Chondrocyte (in vitro differentiated cells): ENCODE measurements around the gene CLK4. TPM values are rescaled to one million over a fixed set of nuclear protein-coding genes. Genes with fewer than 3 reads are reported as not detected.

Experiments used
- DNase-seq: peaks from one replicate; pipeline ENCODE4 v3.0.0; 2021; ENCODE audit warnings: mixed read lengths, low spot score
- H3K27ac Mint-ChIP-seq: one replicate; pipeline ENCODE4 v1.8.0; 2021; ENCODE audit warnings: mild to moderate bottlenecking, moderate library complexity, mixed read lengths; ENCODE audit not compliant: unreplicated experiment
- H3K27me3 Mint-ChIP-seq: 2 replicates; pipeline ENCODE4 v1.8.0; 2021; ENCODE audit warnings: low read depth, mixed read lengths
- H3K36me3 Mint-ChIP-seq: 2 replicates; pipeline ENCODE4 v1.8.0; 2021; ENCODE audit warnings: low read depth, mixed read lengths
- H3K4me1 Mint-ChIP-seq: 2 replicates; pipeline ENCODE4 v1.8.0; 2021; ENCODE audit warnings: low read depth, mild to moderate bottlenecking, mixed read lengths
- H3K4me3 Mint-ChIP-seq: one replicate; pipeline ENCODE4 v1.8.0; 2021; ENCODE audit warnings: mild to moderate bottlenecking, moderate library complexity, mixed read lengths; ENCODE audit not compliant: unreplicated experiment
- H3K9me3 Mint-ChIP-seq: 2 replicates; pipeline ENCODE4 v1.8.0; 2021; ENCODE audit warnings: low read depth, mixed read lengths
- total RNA-seq: library from RNA; stranded (reverse); gene quantifications from 3 replicates; pipeline ENCODE4 v1.2.1, GENCODE V29; 2021
- TF ChIP-seq, protein P1 (sequence below): fragments of 200-600 bp; sonication (generic); IDR thresholded peaks from 2 replicates; pipeline ENCODE4 v1.5.0; 2021; ENCODE audit warnings: antibody characterized with exemption, mild to moderate bottlenecking, moderate library complexity

CLK4 gene
- total RNA-seq, 1 donor from 2014 or later = 21.8 TPM

DNA sequence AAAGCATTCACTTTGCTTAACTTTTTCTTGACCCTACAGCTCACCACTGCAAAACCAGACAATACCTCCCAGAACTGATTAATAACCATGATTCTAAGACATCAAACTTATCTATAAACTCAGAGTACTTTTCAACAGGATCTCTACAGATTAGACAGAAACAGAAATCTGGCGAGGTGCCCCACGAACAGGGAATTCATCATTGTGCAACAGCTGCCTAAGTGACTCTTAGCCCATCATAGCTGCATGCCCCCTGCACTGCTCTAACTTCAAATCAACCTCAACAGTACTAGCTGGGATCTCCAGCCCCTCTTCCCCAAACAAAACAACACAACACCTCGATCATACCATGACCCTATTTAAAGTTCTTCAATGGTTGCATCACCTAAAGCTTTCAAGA, 20.6 kb downstream of the CLK4 start:
- no peaks in the 10 kb centered on the region for H3K27me3 Mint-ChIP-seq

GRCh38 chr5:178605788-178606187, 21.1 kb downstream of the CLK4 start:
- Mint-ChIP-seq H3K36me3 (peaks cover 40% of the 10 kb centered on the region), H3K27me3 (no peaks in the 10 kb centered on the region), H3K4me3 (no peak overlapping the region), H3K9me3 (no peaks in the 10 kb centered on the region), H3K27ac (no peak overlapping the region), H3K4me1 (peaks cover 15% of the 10 kb centered on the region)
- no peak for DNase-seq
- TF ChIP-seq, protein P1, sequence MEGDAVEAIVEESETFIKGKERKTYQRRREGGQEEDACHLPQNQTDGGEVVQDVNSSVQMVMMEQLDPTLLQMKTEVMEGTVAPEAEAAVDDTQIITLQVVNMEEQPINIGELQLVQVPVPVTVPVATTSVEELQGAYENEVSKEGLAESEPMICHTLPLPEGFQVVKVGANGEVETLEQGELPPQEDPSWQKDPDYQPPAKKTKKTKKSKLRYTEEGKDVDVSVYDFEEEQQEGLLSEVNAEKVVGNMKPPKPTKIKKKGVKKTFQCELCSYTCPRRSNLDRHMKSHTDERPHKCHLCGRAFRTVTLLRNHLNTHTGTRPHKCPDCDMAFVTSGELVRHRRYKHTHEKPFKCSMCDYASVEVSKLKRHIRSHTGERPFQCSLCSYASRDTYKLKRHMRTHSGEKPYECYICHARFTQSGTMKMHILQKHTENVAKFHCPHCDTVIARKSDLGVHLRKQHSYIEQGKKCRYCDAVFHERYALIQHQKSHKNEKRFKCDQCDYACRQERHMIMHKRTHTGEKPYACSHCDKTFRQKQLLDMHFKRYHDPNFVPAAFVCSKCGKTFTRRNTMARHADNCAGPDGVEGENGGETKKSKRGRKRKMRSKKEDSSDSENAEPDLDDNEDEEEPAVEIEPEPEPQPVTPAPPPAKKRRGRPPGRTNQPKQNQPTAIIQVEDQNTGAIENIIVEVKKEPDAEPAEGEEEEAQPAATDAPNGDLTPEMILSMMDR = no peak

More for the DNA sequence above, 20.6 kb downstream of the CLK4 start:
- no peak for DNase-seq
- Mint-ChIP-seq H3K4me3 (no peak overlapping the region), H3K4me1 (peaks cover 15% of the 10 kb centered on the region), H3K36me3 (peaks cover 39% of the 10 kb centered on the region), H3K9me3 (no peaks in the 10 kb centered on the region), H3K27ac (no peak overlapping the region)
- TF ChIP-seq, protein P1 = no peak

DNA sequence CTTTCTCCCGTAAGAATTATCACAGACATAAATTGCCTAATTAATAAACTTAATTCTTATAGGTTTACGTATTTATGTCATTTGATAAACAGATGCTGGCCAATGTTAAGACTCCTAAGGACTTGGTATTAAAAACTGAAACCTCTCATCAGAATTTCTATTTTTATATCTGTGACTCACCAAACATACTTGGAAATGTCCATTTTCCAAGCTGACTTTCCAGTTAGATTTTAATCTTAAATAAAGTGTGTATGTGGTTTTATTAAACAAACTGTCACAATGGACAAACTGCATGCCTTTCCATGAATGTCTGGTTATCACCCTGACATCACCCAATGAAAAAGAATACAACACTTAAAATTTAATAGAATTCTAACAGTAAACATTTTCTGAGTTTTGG, 24.1 kb downstream of the CLK4 start:
- Mint-ChIP-seq H3K9me3 (peaks cover 5% of the 10 kb centered on the region), H3K27me3 (no peaks in the 10 kb centered on the region), H3K4me1 (peaks cover 15% of the 10 kb centered on the region), H3K4me3 (no peak overlapping the region), H3K27ac (peak overlapping the region; percentile 57), H3K36me3 (peaks cover 41% of the 10 kb centered on the region)
- DNase-seq = no peak
- TF ChIP-seq, protein P1 = no peak

DNA sequence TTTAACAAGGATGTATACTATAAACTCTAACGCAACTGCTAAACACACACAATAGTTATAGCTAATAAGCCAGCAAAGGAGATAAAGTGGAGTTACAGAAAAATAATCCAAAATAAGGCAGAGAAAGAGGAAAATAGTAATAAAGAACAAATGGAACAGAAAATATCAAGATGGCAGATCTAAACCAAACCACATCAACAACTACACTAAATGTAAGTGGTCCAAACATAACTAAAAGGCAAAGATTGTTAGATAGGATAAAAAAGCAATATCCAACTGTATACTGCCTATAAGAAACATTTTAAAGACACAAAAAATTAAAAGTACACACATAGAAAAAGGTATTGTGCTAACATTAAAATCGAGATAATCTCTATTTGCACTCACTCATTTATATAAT, 31.1 kb downstream of the CLK4 start:
- TF ChIP-seq, protein P1 = no peak
- no peaks in the 10 kb centered on the region for H3K27me3 Mint-ChIP-seq
- H3K4me1 Mint-ChIP-seq = peaks cover 7% of the 10 kb centered on the region
- DNase-seq = no peak
- no peak overlapping the region for H3K4me3 Mint-ChIP-seq
- H3K36me3 Mint-ChIP-seq = peaks cover 30% of the 10 kb centered on the region
- H3K27ac Mint-ChIP-seq = no peak overlapping the region
- peaks cover 26% of the 10 kb centered on the region for H3K9me3 Mint-ChIP-seq

DNA sequence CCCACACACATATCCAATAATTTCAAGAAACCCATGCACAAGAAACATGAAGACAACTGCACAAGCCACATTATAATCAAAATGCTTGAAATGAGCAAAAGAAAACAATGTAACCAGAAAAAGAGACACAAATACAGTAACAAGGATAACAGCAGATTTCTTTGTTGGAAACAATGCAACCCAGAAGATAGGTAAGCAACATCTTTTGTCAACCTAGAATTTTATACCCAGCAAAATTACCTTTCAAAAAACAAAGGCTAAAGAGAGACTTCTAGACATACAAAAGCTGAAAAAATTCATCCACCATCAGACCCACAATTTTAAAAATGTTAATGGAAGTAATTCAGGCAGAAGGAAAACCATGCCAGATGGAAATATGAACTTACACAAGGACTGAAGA, 31.7 kb downstream of the CLK4 start:
- TF ChIP-seq, protein P1 = no peak
- DNase-seq = no peak
- Mint-ChIP-seq H3K27ac (no peak overlapping the region), H3K36me3 (peaks cover 30% of the 10 kb centered on the region), H3K4me3 (no peak overlapping the region), H3K4me1 (peaks cover 10% of the 10 kb centered on the region), H3K9me3 (peaks cover 26% of the 10 kb centered on the region), H3K27me3 (no peaks in the 10 kb centered on the region)
